HepG2 (cell line): ENCODE measurements around the gene FOXA1. TPM values are rescaled to one million over a fixed set of nuclear protein-coding genes. Genes with fewer than 3 reads are reported as not detected.
A peak's percentile ranks its signal among the peaks of the same experiment; 100 is the strongest.

ENCODE experiments used
- CBX1 ChIP-seq: IDR thresholded peaks from one replicate; pipeline ENCODE4 v1.6.1; 2016; ENCODE audit warnings: antibody characterized with exemption, low read depth
- CCAR2 ChIP-seq: fragments of 200-400 bp; formaldehyde crosslinking; optimal IDR thresholded peaks from 2 replicates; pipeline ENCODE3; 2018; ENCODE audit warnings: low read depth, mild to moderate bottlenecking, low read length, moderate library complexity
- ELK4 ChIP-seq: sonication (generic); formaldehyde crosslinking; IDR thresholded peaks from 2 replicates; pipeline ENCODE4 v1.9.0; 2021; ENCODE audit warnings: missing genetic modification reagents, borderline replicate concordance
- GATAD2A ChIP-seq: IDR thresholded peaks from 2 replicates; pipeline ENCODE4 v1.6.1; 2016
- GFI1 ChIP-seq: sonication (generic); formaldehyde crosslinking; IDR thresholded peaks from 2 replicates; pipeline ENCODE4 v1.5.0; 2020; ENCODE audit warnings: missing genetic modification reagents, mild to moderate bottlenecking, borderline replicate concordance
- HNRNPUL1 ChIP-seq: fragments of 200-400 bp; formaldehyde crosslinking; IDR thresholded peaks from 2 replicates; pipeline ENCODE4 v1.6.1; 2017; ENCODE audit warnings: low read depth, mild to moderate bottlenecking, low read length, moderate library complexity
- MIXL1 ChIP-seq: IDR thresholded peaks from 2 replicates; pipeline ENCODE4 v1.6.1; 2016
- NR2F2 ChIP-seq: IDR thresholded peaks from 2 replicates; pipeline ENCODE4 v1.6.1; 2012; ENCODE audit warnings: low read depth, inconsistent platforms, borderline replicate concordance
- PHF8 ChIP-seq: sonication (generic); formaldehyde crosslinking; IDR thresholded peaks from 2 replicates; pipeline ENCODE4 v1.5.0; 2020; ENCODE audit warnings: missing genetic modification reagents
- RFX5 ChIP-seq: IDR thresholded peaks from 2 replicates; pipeline ENCODE4 v1.6.1; 2011; ENCODE audit warnings: low read depth, low read length, improper control_type of control experiment
- SRF ChIP-seq: IDR thresholded peaks from 2 replicates; pipeline ENCODE4 v1.6.1; 2011; ENCODE audit warnings: mild to moderate bottlenecking, low read depth, low read length, moderate library complexity
- ZBTB37 ChIP-seq: sonication (generic); formaldehyde crosslinking; IDR thresholded peaks from 2 replicates; pipeline ENCODE4 v1.4.0; 2020; ENCODE audit warnings: mild to moderate bottlenecking, missing genetic modification reagents
- ZNF318 ChIP-seq: sonication (generic); formaldehyde crosslinking; IDR thresholded peaks from 2 replicates; pipeline ENCODE4 v1.4.0; 2020; ENCODE audit warnings: mild to moderate bottlenecking, missing genetic modification reagents
- ZNF503 ChIP-seq: sonication (generic); formaldehyde crosslinking; IDR thresholded peaks from 2 replicates; pipeline ENCODE4 v1.4.0; 2020; ENCODE audit warnings: missing genetic modification reagents
- ZNF703 ChIP-seq: sonication (generic); formaldehyde crosslinking; IDR thresholded peaks from 2 replicates; pipeline ENCODE4 v1.5.1; 2020; ENCODE audit warnings: missing genetic modification reagents, mild to moderate bottlenecking, moderate library complexity, borderline replicate concordance
- polyA plus RNA-seq, 8 experiments: library from polyadenylated mRNA; depleted of rRNA in 3 of 8; stranded (reverse) in 7 of 8; unstranded in 1 of 8; fragments of >200 nt; fragmentation: Illumina TruSeq in 4 of 8; extraction: Trizol in 4 of 8; gene quantifications; 2 replicates each; pipeline versions ENCODE4 v1.2.1 to v1.2.3, GENCODE V29; 2011 to 2016; ENCODE audit warnings: low read depth in 4 of 8, missing spikeins in 1 of 8, mixed read lengths in 1 of 8; ENCODE audit not compliant: insufficient read depth in 1 of 8
- total RNA-seq, 5 experiments: library from RNA; depleted of rRNA; stranded (reverse); fragments of >200 nt; fragmentation: Illumina TruSeq; extraction: Trizol; gene quantifications; 2 replicates each; pipeline ENCODE4 v1.2.3, GENCODE V29; 2016; ENCODE audit warnings: low read depth in 1 of 5
- TF ChIP-seq, protein P1 (sequence below): sonication (generic); formaldehyde crosslinking; IDR thresholded peaks from 2 replicates; pipeline ENCODE4 v1.9.0; 2021; ENCODE audit warnings: missing genetic modification reagents, mild to moderate bottlenecking, borderline replicate concordance

Gene FOXA1
- total and polyA plus RNA-seq, 2 of the 13 experiments (the other 11 are each of a cell fraction or from before 2014, with no cell fraction given): 43.4 to 58.6 TPM

- no peak for TF ChIP-seq ZNF318 (CRISPR knock-in tag)
- TF ChIP-seq CBX1: no peak
- no peak for TF ChIP-seq ZBTB37 (CRISPR knock-in tag)
- no peak for TF ChIP-seq NR2F2
- TF ChIP-seq ZNF703 (CRISPR knock-in tag): no peak
- no peak for TF ChIP-seq SRF
- no peak for TF ChIP-seq ZNF503 (CRISPR knock-in tag)
- TF ChIP-seq ELK4: no peak
- TF ChIP-seq GATAD2A (CRISPR knock-in tag): no peak
- TF ChIP-seq, protein P1, sequence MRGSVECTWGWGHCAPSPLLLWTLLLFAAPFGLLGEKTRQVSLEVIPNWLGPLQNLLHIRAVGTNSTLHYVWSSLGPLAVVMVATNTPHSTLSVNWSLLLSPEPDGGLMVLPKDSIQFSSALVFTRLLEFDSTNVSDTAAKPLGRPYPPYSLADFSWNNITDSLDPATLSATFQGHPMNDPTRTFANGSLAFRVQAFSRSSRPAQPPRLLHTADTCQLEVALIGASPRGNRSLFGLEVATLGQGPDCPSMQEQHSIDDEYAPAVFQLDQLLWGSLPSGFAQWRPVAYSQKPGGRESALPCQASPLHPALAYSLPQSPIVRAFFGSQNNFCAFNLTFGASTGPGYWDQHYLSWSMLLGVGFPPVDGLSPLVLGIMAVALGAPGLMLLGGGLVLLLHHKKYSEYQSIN (CRISPR knock-in tag): no peak
- TF ChIP-seq HNRNPUL1: peak; percentile 39; the same call in 1 of the 2 replicates
- TF ChIP-seq RFX5: no peak
- no peak for TF ChIP-seq PHF8 (CRISPR knock-in tag)
- TF ChIP-seq GFI1 (CRISPR knock-in tag): no peak
- 0 out of 2 replicates have a peak, but pooled peaks have one; percentile 34 for TF ChIP-seq MIXL1
- TF ChIP-seq CCAR2: no peak
Observed at GRCh38 chr14:37589715-37590427, 5.2 kb downstream of the FOXA1 start (continued).
